ENCODE measurements around the gene LGALS8. TPM values are rescaled to one million over a fixed set of nuclear protein-coding genes. Genes with fewer than 3 reads are reported as not detected.

Gene LGALS8
- total RNA-seq, 4 donors from 2014 or later: 59.2 to 98.2 (median 78.7) TPM

- H3K36me3 ChIP-seq: no peaks in the 10 kb centered on the region
- DNase-seq: no peak
- H3K4me1 ChIP-seq: no peaks in the 10 kb centered on the region
- TF ChIP-seq POLR2A (IDR thresholded peaks at IDR 0.05): no peak
- TF ChIP-seq CTCF (IDR thresholded peaks at IDR 0.05): no peak
- no peak overlapping the region for H3K4me3 ChIP-seq
- H3K27ac ChIP-seq: no peak overlapping the region
- no peaks in the 10 kb centered on the region for H3K9me3 ChIP-seq
- no peaks in the 10 kb centered on the region for H3K27me3 ChIP-seq
These were observed 8.9 kb upstream of the LGALS8 start for GRCh38 chr1:236514703-236515442.

GRCh38 chr1:236515443-236515958 lies 8.3 kb upstream of the LGALS8 start:
- Histone ChIP-seq H3K9me3 (no peaks in the 10 kb centered on the region), H3K36me3 (no peaks in the 10 kb centered on the region), H3K4me1 (no peaks in the 10 kb centered on the region), H3K4me3 (no peak overlapping the region), H3K27me3 (no peaks in the 10 kb centered on the region), H3K27ac (no peak overlapping the region)
- TF ChIP-seq CTCF (IDR thresholded peaks at IDR 0.05) (no peak), POLR2A (IDR thresholded peaks at IDR 0.05) (no peak)
- no peak for DNase-seq

GRCh38 chr1:236516929-236517704 lies 6.7 kb upstream of the LGALS8 start:
- Histone ChIP-seq H3K9me3 (no peaks in the 10 kb centered on the region), H3K27ac (no peak overlapping the region), H3K27me3 (no peaks in the 10 kb centered on the region), H3K4me3 (no peak overlapping the region), H3K4me1 (no peaks in the 10 kb centered on the region), H3K36me3 (no peaks in the 10 kb centered on the region)
- DNase-seq: peak in 1 of 3 donors; percentile 28
- TF ChIP-seq POLR2A (IDR thresholded peaks at IDR 0.05) (no peak), CTCF (IDR thresholded peaks at IDR 0.05) (no peak)

GRCh38 chr1:236518322-236518721 lies 5.5 kb upstream of the LGALS8 start:
- TF ChIP-seq POLR2A (IDR thresholded peaks at IDR 0.05): no peak
- no peak for TF ChIP-seq CTCF (IDR thresholded peaks at IDR 0.05)
- no peak overlapping the region for H3K4me3 ChIP-seq

GRCh38 chr1:236520445-236521005 lies 3.3 kb upstream of the LGALS8 start:
- Histone ChIP-seq H3K27ac (no peak overlapping the region), H3K4me1 (peaks cover 0 to 11% (median 3%) of the 10 kb centered on the region in 4 donors), H3K4me3 (no peak overlapping the region), H3K27me3 (no peaks in the 10 kb centered on the region), H3K36me3 (no peaks in the 10 kb centered on the region), H3K9me3 (no peaks in the 10 kb centered on the region)
- TF ChIP-seq CTCF (IDR thresholded peaks at IDR 0.05) (no peak), POLR2A (IDR thresholded peaks at IDR 0.05) (no peak)
- DNase-seq: no peak

More at GRCh38 chr1:236518322-236518721, 5.5 kb upstream of the LGALS8 start:
- Histone ChIP-seq H3K9me3 (no peaks in the 10 kb centered on the region), H3K36me3 (no peaks in the 10 kb centered on the region), H3K4me1 (peaks cover 0 to 6% (median 0%) of the 10 kb centered on the region in 4 donors), H3K27me3 (no peaks in the 10 kb centered on the region), H3K27ac (no peak overlapping the region)
- no peak for DNase-seq
